ENCODE results near the gene RNF2.
A peak's percentile ranks its signal among the peaks of the same experiment; 100 is the strongest.
"Not testable (repeated sequence)": the region's sequence is repeated elsewhere in the genome, so short reads cannot be mapped to it uniquely, and the experiment has no call there.

Gene RNF2

GRCh38 chr1:185044981-185045813 is at the start of gene RNF2:
RNF2 (plus strand) TSS chr1:185045558; CDS start chr1:185087554, 41,996 bp downstream.
- peak; percentile 94 for DNase-seq (ENCODE audit: low spot score)

GRCh38 chr1:184999974-185000373 is 45.4 kb upstream of the RNF2 start:
- not testable (repeated sequence) for DNase-seq (ENCODE audit: low spot score)

- DNase-seq (ENCODE audit: low spot score): not testable (repeated sequence)
These were observed 44.0 kb upstream of the RNF2 start for GRCh38 chr1:185001312-185001880.

- DNase-seq (ENCODE audit: low spot score): no peak
These were observed 36.5 kb upstream of the RNF2 start for GRCh38 chr1:185008838-185009237.

- no peak for DNase-seq (ENCODE audit: low spot score)
These were observed 35.0 kb upstream of the RNF2 start for GRCh38 chr1:185010361-185010760.

- no peak for DNase-seq (ENCODE audit: low spot score)
These were observed 30.4 kb upstream of the RNF2 start for GRCh38 chr1:185014941-185015340.

- no peak for DNase-seq (ENCODE audit: low spot score)
These were observed 29.7 kb upstream of the RNF2 start for GRCh38 chr1:185015631-185016030.

- no peak for DNase-seq (ENCODE audit: low spot score)
These were observed 28.5 kb upstream of the RNF2 start for GRCh38 chr1:185016880-185017279.

GRCh38 chr1:185017338-185017737 is 28.0 kb upstream of the RNF2 start:
- DNase-seq (ENCODE audit: low spot score): peak; percentile 78

- no peak for DNase-seq (ENCODE audit: low spot score)
These were observed 27.4 kb upstream of the RNF2 start for GRCh38 chr1:185017966-185018365.

GRCh38 chr1:185027252-185027882 is 18.0 kb upstream of the RNF2 start:
- DNase-seq (ENCODE audit: low spot score): no peak

GRCh38 chr1:185033686-185034085 is 11.7 kb upstream of the RNF2 start:
- DNase-seq (ENCODE audit: low spot score): no peak

- no peak for DNase-seq (ENCODE audit: low spot score)
These were observed 10.1 kb upstream of the RNF2 start for GRCh38 chr1:185035258-185035657.

GRCh38 chr1:185038813-185039376 is 6.5 kb upstream of the RNF2 start:
- no peak for DNase-seq (ENCODE audit: low spot score)

GRCh38 chr1:185039726-185040407 is 5.5 kb upstream of the RNF2 start:
- DNase-seq (ENCODE audit: low spot score): no peak

GRCh38 chr1:185040408-185040735 is 5.0 kb upstream of the RNF2 start:
- no peak for DNase-seq (ENCODE audit: low spot score)

GRCh38 chr1:185041742-185042141 is 3.6 kb upstream of the RNF2 start:
- no peak for DNase-seq (ENCODE audit: low spot score)

- DNase-seq (ENCODE audit: low spot score): no peak
These were observed 2.6 kb upstream of the RNF2 start for GRCh38 chr1:185042737-185043136.

- no peak for DNase-seq (ENCODE audit: low spot score)
These were observed 971 bp upstream of the RNF2 start for GRCh38 chr1:185044387-185044786.

GRCh38 chr1:185045814-185046492 is 595 bp downstream of the RNF2 start:
- DNase-seq (ENCODE audit: low spot score): peak; percentile 77

GRCh38 chr1:185046668-185047067 is 1.3 kb downstream of the RNF2 start:
- DNase-seq (ENCODE audit: low spot score): no peak

- DNase-seq (ENCODE audit: low spot score): no peak
These were observed 4.3 kb downstream of the RNF2 start for GRCh38 chr1:185049670-185050069.
